ENCODE results near the gene TEX261. TPM values are rescaled to one million over a fixed set of nuclear protein-coding genes. Genes with fewer than 3 reads are reported as not detected.

TEX261 gene
- total RNA-seq, 4 donors from 2014 or later: 34.0 to 54.2 (median 38.7) TPM

DNA sequence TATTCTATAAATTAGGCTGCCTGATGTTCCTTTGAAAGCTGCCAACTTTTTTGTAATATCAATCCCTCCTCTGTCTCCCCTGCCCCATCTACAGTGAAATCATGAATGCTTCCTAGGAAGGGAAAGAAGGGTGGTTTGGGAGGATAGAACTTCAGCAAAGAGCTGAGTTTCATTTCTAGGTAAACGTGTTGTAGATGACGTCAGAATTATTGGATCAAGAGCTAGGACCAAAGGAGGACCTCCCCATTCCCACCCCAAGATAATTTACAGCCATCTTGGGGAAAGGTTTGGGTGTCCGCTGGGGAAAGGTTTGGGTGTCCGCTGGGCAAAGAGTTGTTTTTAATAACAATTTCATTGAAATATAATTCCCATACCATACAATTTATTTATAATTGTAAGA lies 27.5 kb downstream of the TEX261 start:
- Histone ChIP-seq H3K36me3 (no peaks in the 10 kb centered on the region), H3K27ac (no peak overlapping the region), H3K4me1 (peaks cover 0 to 3% of the 10 kb centered on the region in 2 donors), H3K27me3 (peaks cover 19 to 23% (median 20%) of the 10 kb centered on the region in 3 donors), H3K4me3 (no peak overlapping the region), H3K9me3 (no peaks in the 10 kb centered on the region)
- in situ Hi-C loops (cut with MboI; ENCODE audit: low sequenced_read_pairs in 4 of 4): no loop called here
- ATAC-seq (no peak), DNase-seq (no peak)
- no peak for TF ChIP-seq POLR2A (IDR thresholded peaks at IDR 0.05)
- TF ChIP-seq, protein P1, sequence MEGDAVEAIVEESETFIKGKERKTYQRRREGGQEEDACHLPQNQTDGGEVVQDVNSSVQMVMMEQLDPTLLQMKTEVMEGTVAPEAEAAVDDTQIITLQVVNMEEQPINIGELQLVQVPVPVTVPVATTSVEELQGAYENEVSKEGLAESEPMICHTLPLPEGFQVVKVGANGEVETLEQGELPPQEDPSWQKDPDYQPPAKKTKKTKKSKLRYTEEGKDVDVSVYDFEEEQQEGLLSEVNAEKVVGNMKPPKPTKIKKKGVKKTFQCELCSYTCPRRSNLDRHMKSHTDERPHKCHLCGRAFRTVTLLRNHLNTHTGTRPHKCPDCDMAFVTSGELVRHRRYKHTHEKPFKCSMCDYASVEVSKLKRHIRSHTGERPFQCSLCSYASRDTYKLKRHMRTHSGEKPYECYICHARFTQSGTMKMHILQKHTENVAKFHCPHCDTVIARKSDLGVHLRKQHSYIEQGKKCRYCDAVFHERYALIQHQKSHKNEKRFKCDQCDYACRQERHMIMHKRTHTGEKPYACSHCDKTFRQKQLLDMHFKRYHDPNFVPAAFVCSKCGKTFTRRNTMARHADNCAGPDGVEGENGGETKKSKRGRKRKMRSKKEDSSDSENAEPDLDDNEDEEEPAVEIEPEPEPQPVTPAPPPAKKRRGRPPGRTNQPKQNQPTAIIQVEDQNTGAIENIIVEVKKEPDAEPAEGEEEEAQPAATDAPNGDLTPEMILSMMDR (IDR thresholded peaks at IDR 0.05 in 4 of 5, conservative IDR thresholded peaks at IDR 0.05 in 1 of 5): no peak
- intact Hi-C loops (cut with DNase I; ENCODE audit: low total_unique reads): no loop called here

DNA sequence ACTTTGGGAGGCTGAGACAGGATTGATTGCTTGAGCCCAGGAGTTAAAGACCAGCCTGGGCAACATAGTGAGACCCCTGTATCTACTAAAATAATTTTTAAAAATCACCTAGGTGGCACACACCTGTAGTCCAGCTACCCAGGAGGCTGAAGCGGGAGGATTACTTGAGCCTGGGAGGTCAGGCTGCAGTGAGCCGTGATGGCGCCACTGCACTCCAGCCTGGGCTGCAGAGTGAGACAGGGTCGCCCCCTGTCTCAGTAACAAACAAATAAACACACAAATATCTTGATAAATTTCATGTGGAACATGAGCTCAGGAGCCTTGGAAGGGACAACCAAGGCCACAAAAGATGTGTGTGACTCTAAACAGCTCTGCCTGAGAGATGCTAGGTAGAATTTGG lies 28.0 kb downstream of the TEX261 start:
- peaks cover 19 to 23% (median 20%) of the 10 kb centered on the region in 3 donors for H3K27me3 ChIP-seq
- no peak overlapping the region for H3K4me3 ChIP-seq
- H3K27ac ChIP-seq: no peak overlapping the region
- DNase-seq (no peak), ATAC-seq (no peak)
- H3K4me1 ChIP-seq: peaks cover 0 to 3% of the 10 kb centered on the region in 2 donors
- intact Hi-C loops (cut with DNase I; ENCODE audit: low total_unique reads): no loop called here
- in situ Hi-C loops (cut with MboI; ENCODE audit: low sequenced_read_pairs in 4 of 4): no loop called here
- no peaks in the 10 kb centered on the region for H3K36me3 ChIP-seq
- TF ChIP-seq, protein P1 (IDR thresholded peaks at IDR 0.05 in 4 of 5, conservative IDR thresholded peaks at IDR 0.05 in 1 of 5): no peak
- TF ChIP-seq POLR2A (IDR thresholded peaks at IDR 0.05): no peak
- no peaks in the 10 kb centered on the region for H3K9me3 ChIP-seq

DNA sequence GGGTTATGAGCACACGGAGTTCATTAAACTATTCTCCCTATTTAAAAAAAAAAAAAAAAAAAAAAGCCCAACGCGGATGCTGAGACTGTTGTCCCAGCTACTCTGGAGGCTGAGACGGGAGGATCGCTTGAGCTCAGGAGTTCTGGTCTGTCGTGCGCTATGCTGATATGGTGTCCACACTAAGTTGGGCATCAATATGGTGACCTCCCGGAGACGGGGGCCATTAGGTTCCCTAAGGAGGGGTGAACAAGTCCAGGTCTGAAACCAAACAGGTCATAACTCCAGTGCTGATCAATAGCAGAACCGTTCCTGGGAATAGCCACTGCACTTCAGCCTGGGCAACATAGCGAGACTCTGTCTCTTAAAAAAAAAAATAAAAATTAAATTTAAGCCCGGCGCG lies 29.2 kb downstream of the TEX261 start:
- ATAC-seq (no peak), DNase-seq (no peak)
- Histone ChIP-seq H3K9me3 (no peaks in the 10 kb centered on the region), H3K36me3 (no peaks in the 10 kb centered on the region), H3K4me3 (peak overlapping the region in 2 of 4 donors; percentile 47 to 54), H3K27me3 (peaks cover 19 to 21% (median 20%) of the 10 kb centered on the region in 3 donors), H3K27ac (no peak overlapping the region), H3K4me1 (peaks cover 0 to 3% of the 10 kb centered on the region in 2 donors)
- TF ChIP-seq, protein P1 (IDR thresholded peaks at IDR 0.05 in 4 of 5, conservative IDR thresholded peaks at IDR 0.05 in 1 of 5): no peak
- TF ChIP-seq POLR2A (IDR thresholded peaks at IDR 0.05): no peak
- in situ Hi-C loops (cut with MboI; ENCODE audit: low sequenced_read_pairs in 4 of 4): no loop called here
- intact Hi-C loops (cut with DNase I; ENCODE audit: low total_unique reads): loop anchor here (2.0 kb wide), 1 partner anchor 29 kb away; the partner anchor contains the start of gene TEX261

DNA sequence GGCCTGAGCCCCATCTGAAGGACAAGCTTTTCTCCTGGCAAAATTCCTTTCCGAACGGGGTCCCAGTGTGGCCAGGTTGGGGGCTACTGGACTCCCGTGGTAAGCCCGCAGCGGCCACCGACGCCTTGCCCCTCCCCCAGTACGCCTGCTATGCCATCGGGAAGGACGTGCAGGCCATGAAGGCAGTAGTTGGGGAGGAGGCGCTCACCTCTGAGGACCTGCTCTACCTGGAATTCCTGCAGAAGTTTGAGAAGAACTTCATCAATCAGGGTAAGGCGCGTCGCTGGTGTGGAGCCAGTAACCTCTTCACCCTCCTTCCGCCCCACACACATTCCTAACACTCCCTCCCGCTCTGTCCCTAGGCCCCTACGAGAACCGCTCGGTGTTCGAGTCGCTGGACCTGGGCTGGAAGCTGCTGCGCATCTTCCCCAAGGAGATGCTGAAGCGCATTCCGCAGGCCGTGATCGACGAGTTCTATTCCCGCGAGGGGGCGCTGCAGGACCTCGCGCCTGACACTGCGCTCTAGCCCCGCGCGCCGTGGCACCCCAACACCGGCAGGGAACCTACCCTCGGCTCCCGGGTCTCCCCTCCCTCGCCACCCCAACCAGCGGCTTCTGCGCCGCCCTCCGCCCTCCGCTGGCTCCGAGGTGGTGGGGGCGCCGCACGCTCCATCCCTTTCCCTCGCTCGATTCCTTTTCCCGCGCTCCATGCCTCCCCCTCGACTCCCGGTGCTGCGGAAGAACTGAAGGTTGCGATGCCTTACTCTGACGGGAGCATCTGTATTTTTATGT lies 29.9 kb downstream of the TEX261 start:
- H3K27ac ChIP-seq: no peak overlapping the region
- DNase-seq (peak in 1 of 2 donors; percentile 23), ATAC-seq (peak; percentile 45 to 53)
- intact Hi-C loops (cut with DNase I; ENCODE audit: low total_unique reads) (loop anchor here (2.0 kb wide), 1 partner anchor 30 kb away; the partner anchor contains the start of gene TEX261), in situ Hi-C loops (cut with MboI; ENCODE audit: low sequenced_read_pairs in 4 of 4) (no loop called here)
- H3K4me3 ChIP-seq: peak overlapping the region; percentile 44 to 54 (median 50)
- TF ChIP-seq, protein P1 (IDR thresholded peaks at IDR 0.05 in 4 of 5, conservative IDR thresholded peaks at IDR 0.05 in 1 of 5): peak; percentile 27 to 76 (median 62)
- no peak for TF ChIP-seq POLR2A (IDR thresholded peaks at IDR 0.05)
- no peaks in the 10 kb centered on the region for H3K9me3 ChIP-seq
- no peaks in the 10 kb centered on the region for H3K36me3 ChIP-seq
- H3K4me1 ChIP-seq: peaks cover 0 to 3% of the 10 kb centered on the region in 2 donors
- H3K27me3 ChIP-seq: peaks cover 19 to 22% (median 20%) of the 10 kb centered on the region in 3 donors
